IMR-90 (cell line): ENCODE data around the gene ONECUT1. TPM values are rescaled to one million over a fixed set of nuclear protein-coding genes. Genes with fewer than 3 reads are reported as not detected.

ENCODE experiments used
- ATAC-seq: fragments of 200-7000 bp; cut with Tn5 transposase; 2 replicates; pipeline ENCODE4 v1.9.1; 2020; ENCODE audit warnings: low read depth, mild to moderate bottlenecking, moderate library complexity
- BruUV-seq: library from RNA; stranded (reverse); fragments of 400-500 nt; replicated peaks from 2 replicates; lab custom pipeline; 2021; lab: Mats Ljungman, UMichigan
- CTCF ChIA-PET: fragments of 300-600 bp; formaldehyde crosslinking; extraction: SDS; loops from one replicate; lab custom pipeline; 2021; ENCODE audit warnings: antibody characterized with exemption; lab: Yijun Ruan, JAX
- POLR2A ChIA-PET: fragments of 300-600 bp; sonication (Branson Sonifier 250); formaldehyde crosslinking; loops from one replicate; lab custom pipeline; 2022; ENCODE audit warnings: antibody characterized with exemption; ENCODE audit not compliant: unreplicated experiment; lab: Charles Lee
- DNase-seq: peaks from one replicate; pipeline ENCODE4 v3.0.0; 2013
- H2AFZ ChIP-seq: replicated peaks from 2 replicates; pipeline ENCODE3; 2013; ENCODE audit warnings: low read length, mild to moderate bottlenecking; ENCODE audit not compliant: poor library complexity
- H2AK5ac ChIP-seq: 2 replicates; pipeline ENCODE4 v1.6.1; 2013; ENCODE audit warnings: low read depth, low read length, inconsistent platforms
- H2AK9ac ChIP-seq: replicated peaks from 2 replicates; pipeline ENCODE3; 2013; ENCODE audit warnings: mild to moderate bottlenecking, low read depth, low read length, moderate library complexity; ENCODE audit not compliant: poor library complexity
- H2BK120ac ChIP-seq: 2 replicates; pipeline ENCODE4 v1.6.1; 2013; ENCODE audit warnings: low read depth, low read length, inconsistent platforms
- H2BK15ac ChIP-seq: 3 replicates; pipeline ENCODE4 v1.6.1; 2013; ENCODE audit warnings: low read depth, low read length, inconsistent platforms
- H2BK20ac ChIP-seq: 2 replicates; pipeline ENCODE4 v1.6.1; 2013; ENCODE audit warnings: low read depth, mild to moderate bottlenecking, inconsistent platforms, low read length, moderate library complexity
- H2BK5ac ChIP-seq: 2 replicates; pipeline ENCODE4 v1.6.1; 2013; ENCODE audit warnings: mild to moderate bottlenecking, low read depth, low read length, inconsistent platforms; ENCODE audit not compliant: poor library complexity, severe bottlenecking
- H3K14ac ChIP-seq: replicated peaks from 2 replicates; pipeline ENCODE4 v1.6.1; 2013; ENCODE audit warnings: low read depth, low read length, inconsistent platforms
- H3K18ac ChIP-seq: 2 replicates; pipeline ENCODE4 v1.6.1; 2013; ENCODE audit warnings: low read depth, low read length, control low read depth
- H3K23ac ChIP-seq: 2 replicates; pipeline ENCODE4 v1.6.1; 2013; ENCODE audit warnings: low read depth, low read length, inconsistent platforms
- H3K27ac ChIP-seq: 2 replicates; pipeline ENCODE4 v1.5.1; 2013; ENCODE audit warnings: mild to moderate bottlenecking, control low read depth, low read length; ENCODE audit not compliant: insufficient read depth
- H3K27me3 ChIP-seq: 2 replicates; pipeline ENCODE4 v1.6.1; 2013; ENCODE audit warnings: low read length; ENCODE audit not compliant: control insufficient read depth, insufficient read depth
- H3K36me3 ChIP-seq: 2 replicates; pipeline ENCODE4 v1.6.1; 2013; ENCODE audit warnings: low read length, mixed read lengths; ENCODE audit not compliant: control insufficient read depth, insufficient read depth
- H3K4ac ChIP-seq: 2 replicates; pipeline ENCODE4 v1.6.1; 2013; ENCODE audit warnings: low read depth, low read length, inconsistent platforms
- H3K4me1 ChIP-seq: 2 replicates; pipeline ENCODE4 v1.6.1; 2013; ENCODE audit warnings: low read length, mixed read lengths; ENCODE audit not compliant: control insufficient read depth, insufficient read depth
- H3K4me2 ChIP-seq: 2 replicates; pipeline ENCODE4 v1.6.1; 2013; ENCODE audit warnings: low read depth, mild to moderate bottlenecking, control low read depth, low read length, moderate library complexity
- H3K4me3 ChIP-seq: 2 replicates; pipeline ENCODE4 v1.5.1; 2013; ENCODE audit warnings: low read depth, mild to moderate bottlenecking, control low read depth, low read length, moderate library complexity; ENCODE audit not compliant: insufficient read depth
- H3K56ac ChIP-seq: 2 replicates; pipeline ENCODE4 v1.6.1; 2013; ENCODE audit warnings: low read length, inconsistent platforms; ENCODE audit not compliant: insufficient read depth; ENCODE audit errors: extremely low read depth
- H3K79me1 ChIP-seq, 2 experiments: 2 replicates each; pipeline ENCODE4 v1.6.1; 2013; ENCODE audit warnings: low read length in 2 of 2, inconsistent platforms in 1 of 2, low read depth in 1 of 2
- H3K9ac ChIP-seq: 2 replicates; pipeline ENCODE4 v1.6.1; 2013; ENCODE audit warnings: low read depth, low read length, control low read depth
- H3K9me1 ChIP-seq: 2 replicates; pipeline ENCODE4 v1.6.1; 2013; ENCODE audit warnings: low read length, inconsistent platforms; ENCODE audit not compliant: insufficient read depth
- H3K9me3 ChIP-seq: 2 replicates; pipeline ENCODE4 v1.6.1; 2013; ENCODE audit warnings: low read length; ENCODE audit not compliant: control insufficient read depth, insufficient read depth
- H4K20me1 ChIP-seq: 2 replicates; pipeline ENCODE4 v1.6.1; 2013; ENCODE audit warnings: low read length, inconsistent platforms; ENCODE audit not compliant: insufficient read depth
- H4K5ac ChIP-seq: 2 replicates; pipeline ENCODE4 v1.6.1; 2013; ENCODE audit warnings: mild to moderate bottlenecking, low read depth, low read length, control low read depth
- H4K8ac ChIP-seq, 2 experiments: 2 replicates each; pipeline ENCODE4 v1.6.1; 2013; ENCODE audit warnings: low read depth in 2 of 2, low read length in 2 of 2, control low read depth in 1 of 2, inconsistent platforms in 1 of 2
- H4K91ac ChIP-seq: 2 replicates; pipeline ENCODE4 v1.6.1; 2013; ENCODE audit warnings: low read depth, low read length, inconsistent platforms; ENCODE audit not compliant: insufficient read depth
- BHLHE40 ChIP-seq: fragments of 150-350 bp; IDR thresholded peaks from 2 replicates; pipeline ENCODE4 v1.6.1; 2016; ENCODE audit warnings: mild to moderate bottlenecking, low read depth, low read length
- FOS ChIP-seq: fragments of 150-350 bp; IDR thresholded peaks from 2 replicates; pipeline ENCODE4 v1.6.1; 2016; ENCODE audit warnings: low read depth, low read length
- WGBS, 2 experiments: methylation state at CpG; one replicate each; pipeline versions ENCODE4 v1.1.5 to v1.1.7; 2013; ENCODE audit warnings: missing lambda C conversion rate in 2 of 2; ENCODE audit not compliant: insufficient read length in 1 of 2; ENCODE audit errors: extremely low coverage in 2 of 2; 5-methylcytosine and 5-hydroxymethylcytosine counted together
- dilution Hi-C: fragments of 300-500 bp; cut with HindIII; formaldehyde crosslinking; loops from one replicate; pipeline ENCODE4 v1.14.3; 2018; ENCODE audit warnings: low sequenced_read_pairs; ENCODE audit not compliant: unreplicated experiment
- in situ Hi-C: fragments of 300-500 bp; cut with MboI; formaldehyde crosslinking; loops from 3 replicates; pipeline ENCODE4 v1.14.3; 2019; ENCODE audit warnings: low sequenced_read_pairs, inconsistent platforms, mixed read lengths
- intact Hi-C: fragments of 100-400 bp; cut with micrococcal nuclease; formaldehyde crosslinking; loops from 2 replicates; pipeline ENCODE4 v1.10.0; 2022
- polyA plus RNA-seq, 3 experiments: library from polyadenylated mRNA; depleted of rRNA; stranded (reverse); fragments of >200 nt; gene quantifications; 2 replicates each; pipeline ENCODE4 v1.2.3, GENCODE V29; 2012; ENCODE audit warnings: low replicate concordance in 1 of 3
- total RNA-seq: library from RNA; depleted of rRNA; stranded (reverse); fragments of >200 nt; gene quantifications from 2 replicates; pipeline ENCODE4 v1.2.3, GENCODE V29; 2012

Gene ONECUT1
- total and polyA plus RNA-seq, 2 of the 4 experiments (the other 2 are of a cell fraction): not detected

- peak; percentile 53; the same call in 1 of the 2 replicates for ATAC-seq
These were observed 15.5 kb upstream of the ONECUT1 start for GRCh38 chr15:52805351-52806283.

More at GRCh38 chr15:52805351-52806283, 15.5 kb upstream of the ONECUT1 start:
- no peak overlapping the region for H2AK9ac ChIP-seq
- no peak overlapping the region for H2BK20ac ChIP-seq
- H2AFZ ChIP-seq: no peak overlapping the region
- H3K9ac ChIP-seq: no peak overlapping the region
- H2BK15ac ChIP-seq: no peak overlapping the region
- H2AK5ac ChIP-seq: no peak overlapping the region
- no peak overlapping the region for H3K4me2 ChIP-seq
- H3K27ac ChIP-seq: no peak overlapping the region
- CTCF ChIA-PET: no interaction called here
- BruUV-seq: no TSS peak
- in situ Hi-C loops: no loop called here
- no peaks in the 10 kb centered on the region for H3K9me1 ChIP-seq
- no peak overlapping the region for H3K56ac ChIP-seq
- no peak overlapping the region for H3K14ac ChIP-seq
- no peak overlapping the region for H4K91ac ChIP-seq
- H3K4me1 ChIP-seq: no peaks in the 10 kb centered on the region; the same call in 1 of the 2 replicates
- WGBS, 2 experiments: 6% methylated on average over 39 of the region's 93 CpGs; no CpG with 5 or more reads in 1 of the 2 experiments
- POLR2A ChIA-PET: no interaction called here
- dilution Hi-C loops: no loop called here
- intact Hi-C loops: no loop called here
- no peak overlapping the region for H2BK5ac ChIP-seq
- H3K18ac ChIP-seq: no peak overlapping the region
- no peak overlapping the region for H2BK120ac ChIP-seq
- H4K5ac ChIP-seq: no peak overlapping the region
- H3K9me3 ChIP-seq: peaks cover 2% of the 10 kb centered on the region; the same call in 1 of the 2 replicates
- no peaks in the 10 kb centered on the region for H3K79me1 ChIP-seq
- no peak overlapping the region for H4K8ac ChIP-seq
- H3K4ac ChIP-seq: no peak overlapping the region
- H3K27me3 ChIP-seq: peaks cover 65% of the 10 kb centered on the region
- H3K23ac ChIP-seq: no peak overlapping the region
- H3K36me3 ChIP-seq: no peaks in the 10 kb centered on the region
- no peak overlapping the region for H3K4me3 ChIP-seq
- TF ChIP-seq FOS (no peak), BHLHE40 (no peak)
- no peak for DNase-seq
- no peaks in the 10 kb centered on the region for H4K20me1 ChIP-seq
